WTC11 (cell line): Measurements from ENCODE around the gene ZNF804B. TPM values are rescaled to one million over a fixed set of nuclear protein-coding genes. Genes with fewer than 3 reads are reported as not detected.

Experiments
- ATAC-seq: fragments of 200-7000 bp; cut with Tn5 transposase; 2 replicates; pipeline ENCODE4 v1.10.0; 2021; ENCODE audit warnings: mild to moderate bottlenecking, moderate library complexity
- CTCF ChIA-PET: fragments of 300-600 bp; sonication (Branson Sonifier 250); formaldehyde crosslinking; loops from one replicate; lab custom pipeline; 2021; ENCODE audit warnings: antibody characterized with exemption; lab: Charles Lee
- POLR2A ChIA-PET: fragments of 350-600 bp; sonication (Branson Sonifier 250); formaldehyde crosslinking; loops from one replicate; lab custom pipeline; 2021; ENCODE audit warnings: antibody characterized with exemption; lab: Charles Lee
- DNase-seq: peaks from one replicate; pipeline ENCODE4 v3.0.0; 2021; ENCODE audit warnings: low spot score
- H3K27ac Mint-ChIP-seq: 2 replicates; pipeline ENCODE4 v1.8.0; 2021; ENCODE audit warnings: mixed read lengths
- H3K27me3 Mint-ChIP-seq: 2 replicates; pipeline ENCODE4 v1.8.0; 2021; ENCODE audit warnings: low read depth, mild to moderate bottlenecking, moderate library complexity, mixed read lengths
- H3K36me3 Mint-ChIP-seq: 2 replicates; pipeline ENCODE4 v1.8.0; 2021; ENCODE audit warnings: mixed read lengths
- H3K4me1 Mint-ChIP-seq: 2 replicates; pipeline ENCODE4 v1.8.0; 2022; ENCODE audit warnings: mixed read lengths
- H3K4me3 Mint-ChIP-seq: 2 replicates; pipeline ENCODE4 v1.8.0; 2021; ENCODE audit warnings: mild to moderate bottlenecking, moderate library complexity, mixed read lengths
- H3K9me3 Mint-ChIP-seq: 2 replicates; pipeline ENCODE4 v1.8.0; 2021; ENCODE audit warnings: mixed read lengths
- ATF1 ChIP-seq: sonication (generic); formaldehyde crosslinking; IDR thresholded peaks from 2 replicates; pipeline ENCODE4 v1.8.1; 2023; ENCODE audit warnings: mild to moderate bottlenecking, moderate library complexity, missing genetic modification reagents
- CREB1 ChIP-seq: sonication (generic); formaldehyde crosslinking; IDR thresholded peaks from 2 replicates; pipeline ENCODE4 v1.8.0; 2023; ENCODE audit warnings: mild to moderate bottlenecking, missing genetic modification reagents
- CREM ChIP-seq: sonication (generic); formaldehyde crosslinking; IDR thresholded peaks from 2 replicates; pipeline ENCODE4 v1.8.1; 2022; ENCODE audit warnings: mild to moderate bottlenecking, missing genetic modification reagents, moderate library complexity
- ELF4 ChIP-seq: sonication (generic); formaldehyde crosslinking; IDR thresholded peaks from 2 replicates; pipeline ENCODE4 v1.8.1; 2022; ENCODE audit warnings: low read depth, mild to moderate bottlenecking, moderate library complexity, missing genetic modification reagents
- FOXK1 ChIP-seq: sonication (generic); formaldehyde crosslinking; IDR thresholded peaks from 2 replicates; pipeline ENCODE4 v1.8.0; 2022; ENCODE audit warnings: mild to moderate bottlenecking, moderate library complexity, missing genetic modification reagents
- FOXP1 ChIP-seq: sonication (generic); formaldehyde crosslinking; IDR thresholded peaks from 2 replicates; pipeline ENCODE4 v1.8.0; 2022; ENCODE audit warnings: missing genetic modification reagents, mild to moderate bottlenecking, moderate library complexity, borderline replicate concordance
- IRF1 ChIP-seq: sonication (generic); formaldehyde crosslinking; IDR thresholded peaks from 2 replicates; pipeline ENCODE4 v1.8.0; 2023; ENCODE audit warnings: missing genetic modification reagents
- JAZF1 ChIP-seq: fragments of 250-450 bp; sonication (Bioruptor Pico); IDR thresholded peaks from 2 replicates; pipeline ENCODE4 v1.9.0; 2021; ENCODE audit warnings: moderate library complexity, mild to moderate bottlenecking, inconsistent platforms
- NFATC4 ChIP-seq: fragments of 250-450 bp; sonication (Bioruptor Pico); IDR thresholded peaks from 2 replicates; pipeline ENCODE4 v1.9.0; 2021; ENCODE audit warnings: mild to moderate bottlenecking
- NR1H2 ChIP-seq: sonication (generic); formaldehyde crosslinking; IDR thresholded peaks from 2 replicates; pipeline ENCODE4 v1.9.0; 2021; ENCODE audit warnings: mild to moderate bottlenecking, moderate library complexity, missing genetic modification reagents
- PRRX2 ChIP-seq: fragments of 250-450 bp; sonication (Bioruptor Pico); IDR thresholded peaks from 2 replicates; pipeline ENCODE4 v1.8.0; 2021; ENCODE audit warnings: mild to moderate bottlenecking
- RELA ChIP-seq: sonication (generic); formaldehyde crosslinking; IDR thresholded peaks from 2 replicates; pipeline ENCODE4 v1.8.1; 2022; ENCODE audit warnings: missing genetic modification reagents, mild to moderate bottlenecking, borderline replicate concordance
- SMAD3 ChIP-seq: sonication (generic); formaldehyde crosslinking; IDR thresholded peaks from 2 replicates; pipeline ENCODE4 v1.8.0; 2022; ENCODE audit warnings: missing genetic modification reagents, mild to moderate bottlenecking, borderline replicate concordance
- SP1 ChIP-seq: sonication (generic); formaldehyde crosslinking; conservative IDR thresholded peaks from 2 replicates; pipeline ENCODE4 v1.8.1; 2022; ENCODE audit warnings: missing genetic modification reagents
- TEAD1 ChIP-seq: sonication (generic); formaldehyde crosslinking; IDR thresholded peaks from 2 replicates; pipeline ENCODE4 v1.8.0; 2022; ENCODE audit warnings: mild to moderate bottlenecking, missing genetic modification reagents
- TEAD4 ChIP-seq: sonication (generic); formaldehyde crosslinking; IDR thresholded peaks from 2 replicates; pipeline ENCODE4 v1.8.0; 2022; ENCODE audit warnings: mild to moderate bottlenecking, missing genetic modification reagents
- ZBTB43 ChIP-seq: sonication (generic); formaldehyde crosslinking; IDR thresholded peaks from 2 replicates; pipeline ENCODE4 v1.8.1; 2023; ENCODE audit warnings: mild to moderate bottlenecking, missing genetic modification reagents
- ZNF263 ChIP-seq: sonication (generic); formaldehyde crosslinking; IDR thresholded peaks from 2 replicates; pipeline ENCODE4 v1.8.1; 2022; ENCODE audit warnings: low read depth, mild to moderate bottlenecking, moderate library complexity, missing genetic modification reagents
- ZNF671 ChIP-seq: fragments of 250-450 bp; sonication (Bioruptor Pico); IDR thresholded peaks from 2 replicates; pipeline ENCODE4 v1.8.0; 2021; ENCODE audit warnings: mild to moderate bottlenecking
- total RNA-seq: library from RNA; stranded (reverse); gene quantifications from 3 replicates; pipeline ENCODE4 v1.2.3, GENCODE V29; 2021
- TF ChIP-seq, protein P1 (sequence below): sonication (generic); formaldehyde crosslinking; IDR thresholded peaks from 2 replicates; pipeline ENCODE4 v1.8.1; 2023; ENCODE audit warnings: mild to moderate bottlenecking, missing genetic modification reagents, borderline replicate concordance
- TF ChIP-seq, protein P2 (sequence below): sonication (generic); formaldehyde crosslinking; IDR thresholded peaks from 2 replicates; pipeline ENCODE4 v1.8.1; 2022; ENCODE audit warnings: mild to moderate bottlenecking, moderate library complexity, missing genetic modification reagents
- TF ChIP-seq, protein P3 (sequence below): sonication (generic); formaldehyde crosslinking; IDR thresholded peaks from 2 replicates; pipeline ENCODE4 v1.8.0; 2022; ENCODE audit warnings: mild to moderate bottlenecking, missing genetic modification reagents
- TF ChIP-seq, protein P4 (sequence below): sonication (generic); formaldehyde crosslinking; IDR thresholded peaks from 2 replicates; pipeline ENCODE4 v1.8.0; 2022; ENCODE audit warnings: mild to moderate bottlenecking, missing genetic modification reagents

Gene ZNF804B
- total RNA-seq, 1 experiment from 2014 or later = 0.04 TPM

DNA sequence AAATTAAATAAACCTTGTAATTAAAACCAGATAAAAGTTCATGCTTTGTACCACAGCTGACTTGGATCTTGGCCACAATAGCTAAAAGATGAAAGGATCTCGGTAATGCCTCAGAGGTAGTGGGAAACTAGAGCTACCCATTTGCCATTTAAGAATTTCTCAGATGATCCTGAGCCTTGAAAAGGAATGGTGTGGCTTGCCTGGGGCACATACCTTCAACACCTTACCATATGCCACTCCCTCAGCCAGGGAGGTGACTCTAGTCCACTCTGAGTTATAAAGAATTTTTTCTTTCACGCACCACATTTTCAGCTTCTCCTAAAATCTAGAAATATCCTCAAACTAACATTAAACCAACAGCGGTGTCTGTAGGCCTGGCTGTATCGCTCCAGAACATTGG is 552.4 kb downstream of the ZNF804B start:
- H3K36me3 Mint-ChIP-seq = peaks cover 4% of the 10 kb centered on the region; the same call in 1 of the 2 replicates
- H3K27me3 Mint-ChIP-seq = no peaks in the 10 kb centered on the region
- TF ChIP-seq CREM (CRISPR knock-in tag) (no peak), SP1 (CRISPR knock-in tag) (no peak), ZBTB43 (CRISPR knock-in tag) (no peak), ZNF671 (CRISPR knock-in tag) (no peak), SMAD3 (CRISPR knock-in tag) (no peak), ELF4 (CRISPR knock-in tag) (no peak), ZNF263 (CRISPR knock-in tag) (no peak), TEAD1 (CRISPR knock-in tag) (no peak), JAZF1 (CRISPR knock-in tag) (no peak), NFATC4 (no peak), PRRX2 (CRISPR knock-in tag) (no peak), NR1H2 (CRISPR knock-in tag) (no peak), CREB1 (no peak)
- TF ChIP-seq, protein P1, sequence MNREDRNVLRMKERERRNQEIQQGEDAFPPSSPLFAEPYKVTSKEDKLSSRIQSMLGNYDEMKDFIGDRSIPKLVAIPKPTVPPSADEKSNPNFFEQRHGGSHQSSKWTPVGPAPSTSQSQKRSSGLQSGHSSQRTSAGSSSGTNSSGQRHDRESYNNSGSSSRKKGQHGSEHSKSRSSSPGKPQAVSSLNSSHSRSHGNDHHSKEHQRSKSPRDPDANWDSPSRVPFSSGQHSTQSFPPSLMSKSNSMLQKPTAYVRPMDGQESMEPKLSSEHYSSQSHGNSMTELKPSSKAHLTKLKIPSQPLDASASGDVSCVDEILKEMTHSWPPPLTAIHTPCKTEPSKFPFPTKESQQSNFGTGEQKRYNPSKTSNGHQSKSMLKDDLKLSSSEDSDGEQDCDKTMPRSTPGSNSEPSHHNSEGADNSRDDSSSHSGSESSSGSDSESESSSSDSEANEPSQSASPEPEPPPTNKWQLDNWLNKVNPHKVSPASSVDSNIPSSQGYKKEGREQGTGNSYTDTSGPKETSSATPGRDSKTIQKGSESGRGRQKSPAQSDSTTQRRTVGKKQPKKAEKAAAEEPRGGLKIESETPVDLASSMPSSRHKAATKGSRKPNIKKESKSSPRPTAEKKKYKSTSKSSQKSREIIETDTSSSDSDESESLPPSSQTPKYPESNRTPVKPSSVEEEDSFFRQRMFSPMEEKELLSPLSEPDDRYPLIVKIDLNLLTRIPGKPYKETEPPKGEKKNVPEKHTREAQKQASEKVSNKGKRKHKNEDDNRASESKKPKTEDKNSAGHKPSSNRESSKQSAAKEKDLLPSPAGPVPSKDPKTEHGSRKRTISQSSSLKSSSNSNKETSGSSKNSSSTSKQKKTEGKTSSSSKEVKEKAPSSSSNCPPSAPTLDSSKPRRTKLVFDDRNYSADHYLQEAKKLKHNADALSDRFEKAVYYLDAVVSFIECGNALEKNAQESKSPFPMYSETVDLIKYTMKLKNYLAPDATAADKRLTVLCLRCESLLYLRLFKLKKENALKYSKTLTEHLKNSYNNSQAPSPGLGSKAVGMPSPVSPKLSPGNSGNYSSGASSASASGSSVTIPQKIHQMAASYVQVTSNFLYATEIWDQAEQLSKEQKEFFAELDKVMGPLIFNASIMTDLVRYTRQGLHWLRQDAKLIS (CRISPR knock-in tag) = no peak
- TF ChIP-seq, protein P2, sequence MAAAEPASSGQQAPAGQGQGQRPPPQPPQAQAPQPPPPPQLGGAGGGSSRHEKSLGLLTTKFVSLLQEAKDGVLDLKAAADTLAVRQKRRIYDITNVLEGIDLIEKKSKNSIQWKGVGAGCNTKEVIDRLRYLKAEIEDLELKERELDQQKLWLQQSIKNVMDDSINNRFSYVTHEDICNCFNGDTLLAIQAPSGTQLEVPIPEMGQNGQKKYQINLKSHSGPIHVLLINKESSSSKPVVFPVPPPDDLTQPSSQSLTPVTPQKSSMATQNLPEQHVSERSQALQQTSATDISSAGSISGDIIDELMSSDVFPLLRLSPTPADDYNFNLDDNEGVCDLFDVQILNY (CRISPR knock-in tag) = no peak
- TF ChIP-seq, protein P3, sequence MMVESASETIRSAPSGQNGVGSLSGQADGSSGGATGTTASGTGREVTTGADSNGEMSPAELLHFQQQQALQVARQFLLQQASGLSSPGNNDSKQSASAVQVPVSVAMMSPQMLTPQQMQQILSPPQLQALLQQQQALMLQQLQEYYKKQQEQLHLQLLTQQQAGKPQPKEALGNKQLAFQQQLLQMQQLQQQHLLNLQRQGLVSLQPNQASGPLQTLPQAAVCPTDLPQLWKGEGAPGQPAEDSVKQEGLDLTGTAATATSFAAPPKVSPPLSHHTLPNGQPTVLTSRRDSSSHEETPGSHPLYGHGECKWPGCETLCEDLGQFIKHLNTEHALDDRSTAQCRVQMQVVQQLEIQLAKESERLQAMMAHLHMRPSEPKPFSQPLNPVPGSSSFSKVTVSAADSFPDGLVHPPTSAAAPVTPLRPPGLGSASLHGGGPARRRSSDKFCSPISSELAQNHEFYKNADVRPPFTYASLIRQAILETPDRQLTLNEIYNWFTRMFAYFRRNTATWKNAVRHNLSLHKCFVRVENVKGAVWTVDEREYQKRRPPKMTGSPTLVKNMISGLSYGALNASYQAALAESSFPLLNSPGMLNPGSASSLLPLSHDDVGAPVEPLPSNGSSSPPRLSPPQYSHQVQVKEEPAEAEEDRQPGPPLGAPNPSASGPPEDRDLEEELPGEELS (CRISPR knock-in tag) = no peak
- H3K4me3 Mint-ChIP-seq = no peak overlapping the region
- no peak overlapping the region for H3K27ac Mint-ChIP-seq
- peaks cover 7% of the 10 kb centered on the region for H3K9me3 Mint-ChIP-seq
- POLR2A ChIA-PET = no interaction called here
- no peak for DNase-seq
- ATAC-seq = no peak
- CTCF ChIA-PET = no interaction called here
- peaks cover 17% of the 10 kb centered on the region for H3K4me1 Mint-ChIP-seq

DNA sequence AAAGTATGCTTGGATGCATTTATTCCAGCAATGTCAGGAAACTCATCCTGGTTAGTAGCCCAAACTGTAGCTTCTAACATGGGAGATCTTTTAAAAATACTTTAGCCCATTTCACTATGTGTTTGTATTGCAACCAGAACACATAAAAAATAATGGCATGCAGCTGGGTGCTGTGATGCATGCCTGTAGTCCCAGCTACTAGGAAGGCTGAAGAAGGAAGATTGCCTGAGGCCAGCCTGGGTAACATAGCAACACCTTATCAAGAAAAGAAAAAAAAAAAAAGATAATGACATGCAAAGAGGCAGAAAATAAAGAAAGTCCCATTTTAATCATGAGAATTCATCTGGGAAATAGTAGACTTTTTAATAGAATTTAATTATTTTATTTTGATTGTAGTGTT is 553.1 kb downstream of the ZNF804B start:
- Mint-ChIP-seq H3K4me1 (peaks cover 22% of the 10 kb centered on the region), H3K36me3 (peaks cover 4% of the 10 kb centered on the region; the same call in 1 of the 2 replicates), H3K9me3 (peaks cover 7% of the 10 kb centered on the region), H3K27me3 (no peaks in the 10 kb centered on the region), H3K4me3 (no peak overlapping the region), H3K27ac (no peak overlapping the region)
- CTCF ChIA-PET = no interaction called here
- DNase-seq (no peak), ATAC-seq (no peak)
- POLR2A ChIA-PET = interaction anchor here (0.7 kb wide), 1 partner anchor 877 kb away, joined by 5 read pairs; no protein-coding TSS in a partner anchor
- TF ChIP-seq, protein P4, sequence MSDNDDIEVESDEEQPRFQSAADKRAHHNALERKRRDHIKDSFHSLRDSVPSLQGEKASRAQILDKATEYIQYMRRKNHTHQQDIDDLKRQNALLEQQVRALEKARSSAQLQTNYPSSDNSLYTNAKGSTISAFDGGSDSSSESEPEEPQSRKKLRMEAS = no peak
- TF ChIP-seq FOXK1 (CRISPR knock-in tag) (no peak), SP1 (CRISPR knock-in tag) (no peak), RELA (CRISPR knock-in tag) (no peak), ATF1 (no peak), TEAD4 (CRISPR knock-in tag) (no peak), FOXP1 (CRISPR knock-in tag) (no peak), IRF1 (CRISPR knock-in tag) (no peak)
- TF ChIP-seq, protein P1 (CRISPR knock-in tag) = no peak
